Measurements from ENCODE around the gene SSBP3. TPM values are rescaled to one million over a fixed set of nuclear protein-coding genes. Genes with fewer than 3 reads are reported as not detected.

Gene SSBP3
- total and polyA plus RNA-seq, 4 donors, result 7.7 to 24.7 (median 17.3) TPM

DNA sequence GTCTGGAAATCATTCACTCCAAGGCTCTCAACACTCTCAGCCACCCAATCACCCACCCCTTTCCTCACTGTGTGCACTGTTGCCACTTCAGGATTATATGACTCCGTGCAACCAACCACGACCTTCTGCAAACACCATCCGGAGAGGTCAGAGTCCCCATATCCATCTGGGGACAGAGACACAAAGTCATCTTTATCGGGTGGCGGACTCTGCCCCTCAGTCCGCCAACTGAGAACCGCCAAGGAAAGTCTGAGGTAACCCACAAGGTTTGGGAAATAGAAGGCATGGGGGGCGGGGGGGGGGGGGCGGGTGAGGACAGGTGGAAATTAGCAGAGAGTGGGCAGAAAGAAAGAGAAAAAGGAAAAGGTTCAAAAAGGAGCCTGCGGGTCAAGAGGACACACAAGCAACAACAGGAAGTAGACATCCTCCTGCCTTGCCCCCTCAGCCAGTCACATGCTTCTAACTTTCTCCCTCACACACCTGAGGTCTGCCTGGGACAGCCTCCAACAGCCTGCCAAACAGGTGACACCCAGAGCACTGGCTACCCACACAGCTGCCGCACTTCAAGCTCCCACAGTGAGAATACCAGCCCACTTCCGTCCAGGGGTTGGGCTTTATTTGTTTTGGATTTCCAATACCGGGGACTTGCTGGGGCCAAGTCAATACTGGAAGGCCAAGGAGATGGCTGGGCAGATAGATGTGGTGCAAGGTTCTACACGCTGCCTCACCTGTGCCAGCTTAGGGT, 58.1 kb downstream of the SSBP3 start:
- peak in 1 of 2 donors; percentile 45 for TF ChIP-seq JUND (IDR thresholded peaks at IDR 0.05)
- TF ChIP-seq NR2F2 (IDR thresholded peaks at IDR 0.05), result peak; percentile 74
- peak; percentile 77 for TF ChIP-seq SP1 (IDR thresholded peaks at IDR 0.05)
- peak; percentile 78 to 91 for TF ChIP-seq RXRA (IDR thresholded peaks at IDR 0.05)
- no peak for TF ChIP-seq GABPA (IDR thresholded peaks at IDR 0.05 in 1 of 2, conservative IDR thresholded peaks at IDR 0.05 in 1 of 2)
- peak; percentile 96 for TF ChIP-seq HNF4G (IDR thresholded peaks at IDR 0.05)
- TF ChIP-seq TAF1 (conservative IDR thresholded peaks at IDR 0.05), result no peak
- TF ChIP-seq FOXA2 (IDR thresholded peaks at IDR 0.05), result no peak
- TF ChIP-seq HNF4A (conservative IDR thresholded peaks at IDR 0.05), result peak; percentile 93 to 98
- TF ChIP-seq, protein P1, sequence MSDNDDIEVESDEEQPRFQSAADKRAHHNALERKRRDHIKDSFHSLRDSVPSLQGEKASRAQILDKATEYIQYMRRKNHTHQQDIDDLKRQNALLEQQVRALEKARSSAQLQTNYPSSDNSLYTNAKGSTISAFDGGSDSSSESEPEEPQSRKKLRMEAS (IDR thresholded peaks at IDR 0.05), result no peak
- TF ChIP-seq, protein P2, sequence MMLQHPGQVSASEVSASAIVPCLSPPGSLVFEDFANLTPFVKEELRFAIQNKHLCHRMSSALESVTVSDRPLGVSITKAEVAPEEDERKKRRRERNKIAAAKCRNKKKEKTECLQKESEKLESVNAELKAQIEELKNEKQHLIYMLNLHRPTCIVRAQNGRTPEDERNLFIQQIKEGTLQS (IDR thresholded peaks at IDR 0.05), result no peak
- TF ChIP-seq, protein P3, sequence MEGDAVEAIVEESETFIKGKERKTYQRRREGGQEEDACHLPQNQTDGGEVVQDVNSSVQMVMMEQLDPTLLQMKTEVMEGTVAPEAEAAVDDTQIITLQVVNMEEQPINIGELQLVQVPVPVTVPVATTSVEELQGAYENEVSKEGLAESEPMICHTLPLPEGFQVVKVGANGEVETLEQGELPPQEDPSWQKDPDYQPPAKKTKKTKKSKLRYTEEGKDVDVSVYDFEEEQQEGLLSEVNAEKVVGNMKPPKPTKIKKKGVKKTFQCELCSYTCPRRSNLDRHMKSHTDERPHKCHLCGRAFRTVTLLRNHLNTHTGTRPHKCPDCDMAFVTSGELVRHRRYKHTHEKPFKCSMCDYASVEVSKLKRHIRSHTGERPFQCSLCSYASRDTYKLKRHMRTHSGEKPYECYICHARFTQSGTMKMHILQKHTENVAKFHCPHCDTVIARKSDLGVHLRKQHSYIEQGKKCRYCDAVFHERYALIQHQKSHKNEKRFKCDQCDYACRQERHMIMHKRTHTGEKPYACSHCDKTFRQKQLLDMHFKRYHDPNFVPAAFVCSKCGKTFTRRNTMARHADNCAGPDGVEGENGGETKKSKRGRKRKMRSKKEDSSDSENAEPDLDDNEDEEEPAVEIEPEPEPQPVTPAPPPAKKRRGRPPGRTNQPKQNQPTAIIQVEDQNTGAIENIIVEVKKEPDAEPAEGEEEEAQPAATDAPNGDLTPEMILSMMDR (IDR thresholded peaks at IDR 0.05; ENCODE audit: low read depth, low read length, missing input control), result no peak
- TF ChIP-seq, protein P4, sequence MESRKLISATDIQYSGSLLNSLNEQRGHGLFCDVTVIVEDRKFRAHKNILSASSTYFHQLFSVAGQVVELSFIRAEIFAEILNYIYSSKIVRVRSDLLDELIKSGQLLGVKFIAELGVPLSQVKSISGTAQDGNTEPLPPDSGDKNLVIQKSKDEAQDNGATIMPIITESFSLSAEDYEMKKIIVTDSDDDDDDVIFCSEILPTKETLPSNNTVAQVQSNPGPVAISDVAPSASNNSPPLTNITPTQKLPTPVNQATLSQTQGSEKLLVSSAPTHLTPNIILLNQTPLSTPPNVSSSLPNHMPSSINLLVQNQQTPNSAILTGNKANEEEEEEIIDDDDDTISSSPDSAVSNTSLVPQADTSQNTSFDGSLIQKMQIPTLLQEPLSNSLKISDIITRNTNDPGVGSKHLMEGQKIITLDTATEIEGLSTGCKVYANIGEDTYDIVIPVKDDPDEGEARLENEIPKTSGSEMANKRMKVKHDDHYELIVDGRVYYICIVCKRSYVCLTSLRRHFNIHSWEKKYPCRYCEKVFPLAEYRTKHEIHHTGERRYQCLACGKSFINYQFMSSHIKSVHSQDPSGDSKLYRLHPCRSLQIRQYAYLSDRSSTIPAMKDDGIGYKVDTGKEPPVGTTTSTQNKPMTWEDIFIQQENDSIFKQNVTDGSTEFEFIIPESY (IDR thresholded peaks at IDR 0.05), result no peak
- TF ChIP-seq, protein P5, sequence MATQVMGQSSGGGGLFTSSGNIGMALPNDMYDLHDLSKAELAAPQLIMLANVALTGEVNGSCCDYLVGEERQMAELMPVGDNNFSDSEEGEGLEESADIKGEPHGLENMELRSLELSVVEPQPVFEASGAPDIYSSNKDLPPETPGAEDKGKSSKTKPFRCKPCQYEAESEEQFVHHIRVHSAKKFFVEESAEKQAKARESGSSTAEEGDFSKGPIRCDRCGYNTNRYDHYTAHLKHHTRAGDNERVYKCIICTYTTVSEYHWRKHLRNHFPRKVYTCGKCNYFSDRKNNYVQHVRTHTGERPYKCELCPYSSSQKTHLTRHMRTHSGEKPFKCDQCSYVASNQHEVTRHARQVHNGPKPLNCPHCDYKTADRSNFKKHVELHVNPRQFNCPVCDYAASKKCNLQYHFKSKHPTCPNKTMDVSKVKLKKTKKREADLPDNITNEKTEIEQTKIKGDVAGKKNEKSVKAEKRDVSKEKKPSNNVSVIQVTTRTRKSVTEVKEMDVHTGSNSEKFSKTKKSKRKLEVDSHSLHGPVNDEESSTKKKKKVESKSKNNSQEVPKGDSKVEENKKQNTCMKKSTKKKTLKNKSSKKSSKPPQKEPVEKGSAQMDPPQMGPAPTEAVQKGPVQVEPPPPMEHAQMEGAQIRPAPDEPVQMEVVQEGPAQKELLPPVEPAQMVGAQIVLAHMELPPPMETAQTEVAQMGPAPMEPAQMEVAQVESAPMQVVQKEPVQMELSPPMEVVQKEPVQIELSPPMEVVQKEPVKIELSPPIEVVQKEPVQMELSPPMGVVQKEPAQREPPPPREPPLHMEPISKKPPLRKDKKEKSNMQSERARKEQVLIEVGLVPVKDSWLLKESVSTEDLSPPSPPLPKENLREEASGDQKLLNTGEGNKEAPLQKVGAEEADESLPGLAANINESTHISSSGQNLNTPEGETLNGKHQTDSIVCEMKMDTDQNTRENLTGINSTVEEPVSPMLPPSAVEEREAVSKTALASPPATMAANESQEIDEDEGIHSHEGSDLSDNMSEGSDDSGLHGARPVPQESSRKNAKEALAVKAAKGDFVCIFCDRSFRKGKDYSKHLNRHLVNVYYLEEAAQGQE (IDR thresholded peaks at IDR 0.05), result no peak
- TF ChIP-seq FOXA1 (IDR thresholded peaks at IDR 0.05), result no peak
- TF ChIP-seq RAD21 (IDR thresholded peaks at IDR 0.05), result peak in 1 of 2 donors; percentile 47
- TF ChIP-seq EGR1 (IDR thresholded peaks at IDR 0.05; ENCODE audit: low read depth in 2 of 2), result peak in 1 of 2 donors; percentile 24
- peak; percentile 25 for TF ChIP-seq YY1 (IDR thresholded peaks at IDR 0.05)
- Histone ChIP-seq H3K9ac (ENCODE audit: low read depth in 1 of 2, low read length in 2 of 2) (no peak overlapping the region), H3K4me1 (ENCODE audit: control insufficient read depth in 4 of 4, insufficient read depth in 4 of 4, low read length in 3 of 4) (peaks cover 0 to 13% (median 7%) of the 10 kb centered on the region in 4 donors), H3K9me3 (ENCODE audit: control insufficient read depth in 4 of 4, low read length in 3 of 4) (no peaks in the 10 kb centered on the region), H3K27me3 (ENCODE audit: control insufficient read depth in 4 of 4, insufficient read depth in 4 of 4, low read length in 3 of 4) (no peaks in the 10 kb centered on the region), H3K36me3 (ENCODE audit: control insufficient read depth in 4 of 4, insufficient read depth in 3 of 4, low read depth in 1 of 4, low read length in 3 of 4) (no peaks in the 10 kb centered on the region), H3K4me3 (ENCODE audit: low read depth in 1 of 3, low read length in 3 of 3) (no peak overlapping the region), H3K27ac (ENCODE audit: low read depth in 1 of 2, low read length in 2 of 2) (peak overlapping the region in 1 of 2 donors; percentile 34)
- 30% methylated on average over 13 of the region's 14 CpGs for WGBS
- DNase-seq (ENCODE audit: low spot score), result no peak

Measured in liver (tissue), 9 donors.